ENCODE measurements around the gene ZBTB43. TPM values are rescaled to one million over a fixed set of nuclear protein-coding genes. Genes with fewer than 3 reads are reported as not detected.

The ZBTB43 gene
- total and polyA plus RNA-seq, 7 donors: 1.8 to 12.2 (median 6.7) TPM

DNA sequence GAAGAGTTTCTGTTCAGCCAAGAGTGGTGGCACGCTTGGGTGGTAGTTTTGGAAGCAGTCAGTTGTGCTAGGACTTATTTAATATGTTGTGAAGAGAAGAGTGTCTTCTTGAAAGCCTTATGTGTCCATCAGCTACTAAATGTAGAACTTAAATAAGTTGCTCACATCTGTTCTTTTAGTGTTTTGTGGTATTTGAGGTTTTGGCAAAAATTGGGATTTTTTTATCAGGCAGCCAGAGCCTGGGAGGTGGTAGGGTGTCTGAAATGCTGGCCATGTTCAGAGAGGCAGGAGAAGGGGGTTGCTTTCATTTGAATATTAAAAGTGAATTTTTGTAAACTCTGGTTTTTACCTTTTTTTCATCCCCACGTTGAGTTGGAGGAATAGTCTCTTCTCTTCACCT is 31.4 kb downstream of the ZBTB43 start:
- TF ChIP-seq EP300 (IDR thresholded peaks at IDR 0.05) (no peak), POLR2AphosphoS5 (IDR thresholded peaks at IDR 0.05) (no peak), POLR2A (IDR thresholded peaks at IDR 0.05) (no peak)
- TF ChIP-seq, protein P1, sequence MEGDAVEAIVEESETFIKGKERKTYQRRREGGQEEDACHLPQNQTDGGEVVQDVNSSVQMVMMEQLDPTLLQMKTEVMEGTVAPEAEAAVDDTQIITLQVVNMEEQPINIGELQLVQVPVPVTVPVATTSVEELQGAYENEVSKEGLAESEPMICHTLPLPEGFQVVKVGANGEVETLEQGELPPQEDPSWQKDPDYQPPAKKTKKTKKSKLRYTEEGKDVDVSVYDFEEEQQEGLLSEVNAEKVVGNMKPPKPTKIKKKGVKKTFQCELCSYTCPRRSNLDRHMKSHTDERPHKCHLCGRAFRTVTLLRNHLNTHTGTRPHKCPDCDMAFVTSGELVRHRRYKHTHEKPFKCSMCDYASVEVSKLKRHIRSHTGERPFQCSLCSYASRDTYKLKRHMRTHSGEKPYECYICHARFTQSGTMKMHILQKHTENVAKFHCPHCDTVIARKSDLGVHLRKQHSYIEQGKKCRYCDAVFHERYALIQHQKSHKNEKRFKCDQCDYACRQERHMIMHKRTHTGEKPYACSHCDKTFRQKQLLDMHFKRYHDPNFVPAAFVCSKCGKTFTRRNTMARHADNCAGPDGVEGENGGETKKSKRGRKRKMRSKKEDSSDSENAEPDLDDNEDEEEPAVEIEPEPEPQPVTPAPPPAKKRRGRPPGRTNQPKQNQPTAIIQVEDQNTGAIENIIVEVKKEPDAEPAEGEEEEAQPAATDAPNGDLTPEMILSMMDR (IDR thresholded peaks at IDR 0.05): no peak
- intact Hi-C loops (cut with DNase I): no loop called here
- Histone ChIP-seq H3K4me1 (no peaks in the 10 kb centered on the region), H3K27ac (no peak overlapping the region), H3K36me3 (peaks cover 12 to 55% (median 20%) of the 10 kb centered on the region in 4 donors), H3K4me3 (no peak overlapping the region), H3K27me3 (no peaks in the 10 kb centered on the region), H3K9me3 (no peaks in the 10 kb centered on the region)
- WGBS, 2 donors: 65 to 91% methylated on average over 2 of the region's 2 CpGs
- DNase-seq: no peak

DNA sequence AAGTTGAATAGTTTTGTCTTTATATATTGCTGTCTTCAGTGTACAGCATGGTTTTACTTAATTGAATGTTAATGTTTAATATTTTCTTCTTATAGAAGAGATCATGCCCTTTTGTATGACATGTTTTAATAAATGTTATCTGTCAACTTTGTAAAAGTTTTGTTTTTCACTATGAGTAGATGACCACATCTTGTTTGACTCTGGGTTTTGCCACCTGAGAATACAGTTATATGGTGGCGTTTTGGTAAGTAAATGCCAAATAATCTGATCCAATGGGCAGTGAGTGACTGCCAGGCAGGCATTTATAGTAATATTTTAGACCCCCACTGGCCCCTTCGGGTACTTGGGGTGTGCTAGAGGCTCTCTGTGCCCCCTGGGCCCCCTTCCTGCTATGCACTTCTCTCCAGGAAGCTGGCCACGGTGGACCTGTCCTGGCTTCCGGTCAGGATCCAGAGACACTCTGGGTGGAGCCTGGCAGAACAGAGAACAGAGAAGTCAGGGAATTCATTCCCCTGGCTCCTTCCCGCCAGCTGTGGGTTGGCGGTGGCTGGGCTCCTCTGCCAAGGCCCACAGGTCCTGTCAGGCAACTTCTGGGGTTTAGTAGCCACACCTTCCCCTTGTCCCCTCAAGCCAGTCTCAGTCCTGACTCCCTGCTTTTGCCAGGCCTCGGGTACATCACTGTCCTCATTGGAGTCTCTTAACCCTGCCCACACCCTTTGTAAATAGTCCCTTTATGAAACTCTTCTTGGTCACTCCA is 33.4 kb downstream of the ZBTB43 start:
- Histone ChIP-seq H3K9me3 (no peaks in the 10 kb centered on the region), H3K4me3 (no peak overlapping the region), H3K4me1 (no peaks in the 10 kb centered on the region), H3K27me3 (no peaks in the 10 kb centered on the region), H3K27ac (no peak overlapping the region), H3K36me3 (peaks cover 7 to 42% (median 13%) of the 10 kb centered on the region in 4 donors)
- intact Hi-C loops (cut with DNase I): no loop called here
- no peak for DNase-seq
- WGBS, 2 donors: 66 to 75% methylated on average over 7 of the region's 7 CpGs
- TF ChIP-seq POLR2AphosphoS5 (IDR thresholded peaks at IDR 0.05) (no peak), POLR2A (IDR thresholded peaks at IDR 0.05) (no peak), EP300 (IDR thresholded peaks at IDR 0.05) (no peak)
- TF ChIP-seq, protein P1 (IDR thresholded peaks at IDR 0.05): no peak

DNA sequence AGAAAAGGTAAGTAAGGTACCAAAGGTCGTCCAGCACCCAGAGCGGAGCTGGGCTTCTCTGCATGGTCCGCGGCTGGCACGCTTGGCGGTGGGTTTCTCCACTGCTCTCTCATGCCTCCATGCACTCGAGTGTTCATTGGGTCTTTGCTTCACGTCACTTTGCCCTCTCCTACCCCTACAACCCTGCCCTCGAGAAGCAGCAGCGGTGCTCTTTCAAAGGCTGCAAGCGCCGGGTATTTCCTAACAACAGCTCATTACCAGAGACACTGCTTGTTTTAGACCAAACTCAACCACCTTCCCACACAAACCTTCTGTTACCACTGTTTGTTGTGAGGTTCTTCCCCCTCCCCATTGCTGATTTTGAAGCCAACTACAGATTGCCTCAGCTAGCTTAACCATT is 34.1 kb downstream of the ZBTB43 start:
- TF ChIP-seq EP300 (IDR thresholded peaks at IDR 0.05): no peak
- no peak for TF ChIP-seq POLR2A (IDR thresholded peaks at IDR 0.05)
- TF ChIP-seq POLR2AphosphoS5 (IDR thresholded peaks at IDR 0.05): no peak
- TF ChIP-seq, protein P1 (IDR thresholded peaks at IDR 0.05): no peak
- no peaks in the 10 kb centered on the region for H3K27me3 ChIP-seq
- no peak for DNase-seq
- no peak overlapping the region for H3K27ac ChIP-seq
- peaks cover under 1 to 36% (median 7%) of the 10 kb centered on the region in 4 donors for H3K36me3 ChIP-seq
- H3K4me1 ChIP-seq: peaks cover 0 to under 1% (median under 1%) of the 10 kb centered on the region in 4 donors
- 86 to 93% methylated on average over 12 of the region's 12 CpGs for WGBS, 2 donors
- no peaks in the 10 kb centered on the region for H3K9me3 ChIP-seq
- intact Hi-C loops (cut with DNase I): no loop called here
- no peak overlapping the region for H3K4me3 ChIP-seq

DNA sequence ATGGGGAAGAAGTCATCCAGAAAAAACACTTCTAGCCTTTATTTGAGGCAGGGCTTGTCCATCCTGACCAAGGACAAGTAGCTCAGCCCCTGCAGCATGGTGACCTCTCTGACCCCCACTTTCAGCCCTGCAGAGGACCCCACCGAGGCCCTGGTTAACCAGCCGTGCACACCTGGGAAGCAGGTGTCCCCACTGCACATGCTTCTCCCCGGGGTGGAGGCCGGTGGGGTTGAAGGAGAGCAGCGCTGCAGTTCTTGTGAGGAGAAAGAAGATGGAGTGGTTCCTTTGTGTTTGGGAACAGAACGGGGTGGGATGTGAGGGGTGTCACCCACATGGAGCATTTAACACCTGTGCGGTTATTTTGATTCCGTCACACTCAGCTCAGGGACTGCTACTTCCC is 34.5 kb downstream of the ZBTB43 start:
- intact Hi-C loops (cut with DNase I): no loop called here
- Histone ChIP-seq H3K27ac (no peak overlapping the region), H3K36me3 (peaks cover 0 to 32% (median 6%) of the 10 kb centered on the region in 4 donors), H3K4me3 (no peak overlapping the region), H3K27me3 (no peaks in the 10 kb centered on the region), H3K4me1 (peaks cover 0 to 5% (median 2%) of the 10 kb centered on the region in 4 donors), H3K9me3 (no peaks in the 10 kb centered on the region)
- TF ChIP-seq EP300 (IDR thresholded peaks at IDR 0.05): no peak
- no peak for TF ChIP-seq POLR2AphosphoS5 (IDR thresholded peaks at IDR 0.05)
- no peak for TF ChIP-seq POLR2A (IDR thresholded peaks at IDR 0.05)
- TF ChIP-seq, protein P1 (IDR thresholded peaks at IDR 0.05): no peak
- no peak for DNase-seq
- WGBS, 2 donors: 91% methylated on average over 8 of the region's 8 CpGs

All from sigmoid colon (tissue), 7 donors.